Stimulated activated CD8-positive, alpha-beta memory T cell treated with anti-CD3 and anti-CD28 coated beads, Interleukin-15, amount 100 ng/mL, for 4 hours (primary cell): ENCODE measurements around the gene NPIPB8.
A peak's percentile ranks its signal among the peaks of the same experiment; 100 is the strongest.
"Not testable (repeated sequence)": the region's sequence is repeated elsewhere in the genome, so short reads cannot be mapped to it uniquely, and the experiment has no call there.

Source experiments
- DNase-seq, 2 donors: peaks; one replicate each; pipeline ENCODE4 v3.0.0-alpha.2; 2020; ENCODE audit warnings: low read depth in 2 of 2

Gene NPIPB8

DNA sequence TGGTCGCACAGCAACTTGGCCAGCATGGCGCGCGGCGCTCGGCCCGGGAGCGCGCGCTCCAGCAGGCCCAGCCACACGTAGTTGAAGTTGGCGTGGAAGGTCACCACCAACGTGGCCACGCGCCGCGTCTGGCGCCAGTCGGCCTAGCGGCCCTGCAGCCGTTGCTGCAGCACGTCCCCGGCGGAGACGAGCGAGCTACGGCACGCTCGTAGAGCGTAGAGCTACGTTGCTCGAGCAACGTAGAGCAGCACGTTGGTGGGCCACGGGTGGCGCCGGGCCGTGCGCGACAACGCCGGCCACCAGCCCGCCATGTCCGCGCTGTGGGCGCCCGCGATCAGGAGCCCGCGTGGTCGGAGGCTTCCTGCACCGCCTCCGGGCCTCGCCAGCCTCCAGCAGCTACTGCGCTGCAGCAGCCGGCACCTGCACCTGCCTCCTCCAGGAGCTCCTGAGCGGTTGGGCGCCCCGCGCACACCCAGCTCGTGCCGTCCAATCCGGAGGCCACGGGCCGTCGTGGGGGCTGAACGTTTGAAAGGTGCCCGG is 14.6 kb upstream of the NPIPB8 start:
- peak; percentile 28 to 37 for DNase-seq

DNA sequence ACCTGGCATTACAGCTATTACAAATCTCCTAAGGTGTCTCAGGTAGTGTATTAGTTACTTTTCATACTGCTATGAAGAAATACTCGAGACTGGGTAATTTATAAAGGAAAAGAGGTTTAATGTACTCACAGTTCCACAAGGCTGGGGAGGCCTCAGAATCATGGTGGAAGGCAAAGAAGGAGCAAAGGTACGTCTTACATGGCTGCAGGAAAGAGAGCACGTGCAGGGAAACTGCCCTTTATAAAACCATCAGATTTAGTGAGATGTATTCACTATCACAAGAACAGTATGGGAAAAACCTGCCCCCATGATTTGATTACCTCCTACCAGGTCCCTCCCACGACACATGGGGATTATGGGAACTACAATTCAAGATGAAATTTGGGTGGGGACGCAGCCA is 7.0 kb upstream of the NPIPB8 start:
- DNase-seq: not testable (repeated sequence)

DNA sequence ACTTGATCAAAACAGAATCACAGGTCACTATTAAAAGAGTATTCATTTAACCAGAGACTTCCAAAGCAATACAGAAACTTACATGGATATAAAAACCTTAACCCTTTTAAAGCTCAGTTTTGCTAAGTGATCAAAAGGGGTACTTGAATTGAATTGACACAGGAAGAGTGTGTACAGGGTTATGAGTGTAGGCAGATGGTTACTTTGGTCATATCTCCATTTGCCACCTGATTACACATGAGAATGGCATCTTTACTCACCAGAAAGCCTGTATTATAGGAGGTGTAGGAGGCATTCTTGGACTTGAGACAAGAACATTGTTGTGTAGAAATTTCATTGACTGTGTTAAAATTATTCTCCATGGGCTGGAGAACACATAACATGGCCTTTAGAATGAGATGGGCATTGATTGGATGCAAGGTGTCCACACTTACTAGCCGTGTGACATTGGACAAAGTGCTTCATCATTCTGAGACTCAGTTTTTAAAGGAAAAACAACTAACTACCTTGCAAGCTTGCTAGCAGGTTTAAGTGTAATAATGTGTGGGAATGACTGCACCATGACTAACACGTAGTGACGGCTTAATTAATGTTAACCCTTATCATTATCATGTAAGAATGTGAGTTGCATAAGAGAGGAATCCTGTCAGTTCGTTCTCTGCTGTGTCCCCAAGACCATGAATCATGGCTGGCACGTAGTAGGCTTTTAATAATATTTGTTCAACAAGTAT is 1.6 kb upstream of the NPIPB8 start:
- DNase-seq: not testable (repeated sequence)

DNA sequence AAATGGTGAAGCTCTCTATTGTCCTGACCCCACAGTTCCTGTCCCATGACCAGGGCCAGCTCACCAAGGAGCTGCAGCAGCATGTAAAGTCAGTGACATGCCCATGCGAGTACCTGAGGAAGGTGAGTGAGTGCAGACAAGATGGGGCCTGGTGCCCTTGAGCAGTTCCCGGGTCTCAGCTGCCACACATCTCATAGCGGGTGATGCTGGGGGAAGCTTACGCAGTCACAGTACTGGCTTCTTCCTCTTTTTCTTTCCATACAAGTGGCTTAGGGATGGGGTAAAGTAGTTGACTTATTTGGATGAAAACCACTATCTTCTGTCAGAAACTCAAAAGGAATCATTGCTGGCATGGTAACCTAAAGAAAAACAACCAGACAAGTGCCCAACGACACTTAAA is 494 bp downstream of the NPIPB8 start:
- not testable (repeated sequence) for DNase-seq

DNA sequence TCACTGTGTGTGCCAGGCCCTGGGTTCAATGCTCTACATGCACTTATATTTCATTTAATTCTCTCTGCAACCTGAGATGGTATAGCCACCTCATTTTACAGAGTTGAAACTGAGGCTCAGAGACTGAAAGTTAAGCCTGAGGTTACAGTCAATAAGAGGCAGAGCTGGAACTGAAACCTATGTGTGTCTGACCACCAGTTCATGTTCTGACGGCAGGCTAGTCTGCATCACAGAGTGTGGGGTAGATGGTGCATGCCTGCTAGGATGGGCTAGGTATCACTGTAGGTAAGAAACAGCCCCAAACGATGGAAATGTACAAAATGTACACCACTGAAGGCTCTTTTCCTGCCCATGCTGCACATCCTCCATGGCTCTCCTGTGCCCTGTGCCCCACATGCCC is 2.1 kb downstream of the NPIPB8 start:
- DNase-seq: not testable (repeated sequence)

DNA sequence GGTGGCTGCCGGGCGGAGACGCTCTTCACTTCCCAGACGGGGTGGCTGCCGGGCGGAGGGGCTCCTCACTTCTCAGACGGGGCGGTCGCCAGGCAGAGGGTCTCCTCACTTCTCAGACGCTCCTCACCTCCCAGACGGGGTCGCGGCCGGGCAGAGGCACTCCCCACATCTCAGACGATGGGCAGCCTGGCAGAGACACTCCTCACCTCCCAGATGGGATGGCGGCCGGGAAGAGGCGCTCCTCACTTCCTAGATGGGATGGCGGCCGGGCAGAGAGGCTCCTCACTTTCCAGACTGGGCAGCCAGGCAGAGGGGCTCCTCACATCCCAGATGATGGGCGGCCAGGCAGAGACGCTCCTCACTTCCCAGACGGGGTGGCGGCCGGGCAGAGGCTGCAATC is 28.4 kb downstream of the NPIPB8 start:
- not testable (repeated sequence) for DNase-seq

DNA sequence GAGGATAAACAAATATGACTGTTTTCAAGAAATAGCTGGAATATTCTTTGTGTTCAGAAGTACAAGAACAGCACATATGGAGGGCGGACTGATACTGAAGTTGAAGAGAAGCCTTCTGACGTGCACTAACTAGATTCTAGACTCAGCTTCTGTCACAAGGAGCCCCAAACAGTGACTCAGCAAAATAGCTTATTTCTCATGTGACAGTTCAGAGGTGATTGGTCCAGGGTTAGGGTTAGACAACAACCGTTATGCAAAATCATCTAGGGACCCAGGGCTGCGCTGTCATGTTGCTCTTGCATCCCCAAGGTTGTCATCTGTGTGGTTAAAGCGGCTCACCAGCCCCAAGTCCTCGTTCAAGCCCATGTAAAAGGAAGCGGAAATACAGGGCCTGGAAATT is 29.6 kb downstream of the NPIPB8 start:
- not testable (repeated sequence) for DNase-seq

DNA sequence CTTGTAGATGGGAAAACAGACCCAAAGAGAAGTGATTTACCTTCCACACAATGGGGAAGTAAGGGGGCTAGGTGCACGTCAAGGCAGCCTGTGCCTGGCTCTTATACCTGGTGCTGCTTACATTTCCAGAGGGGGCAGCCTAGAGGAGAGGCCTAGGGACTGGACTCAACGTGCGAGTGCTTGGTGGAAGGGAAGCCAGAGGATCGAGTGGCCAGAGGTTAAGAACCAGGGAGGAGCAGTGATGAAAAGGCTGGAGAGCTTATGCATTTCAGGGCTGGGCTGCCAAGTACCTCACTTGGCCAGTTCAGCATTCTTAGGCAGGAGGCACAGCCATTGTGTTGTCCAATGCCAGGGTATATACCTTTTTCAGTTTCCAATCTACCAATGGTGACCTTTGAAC is 30.3 kb downstream of the NPIPB8 start:
- not testable (repeated sequence) for DNase-seq

DNA sequence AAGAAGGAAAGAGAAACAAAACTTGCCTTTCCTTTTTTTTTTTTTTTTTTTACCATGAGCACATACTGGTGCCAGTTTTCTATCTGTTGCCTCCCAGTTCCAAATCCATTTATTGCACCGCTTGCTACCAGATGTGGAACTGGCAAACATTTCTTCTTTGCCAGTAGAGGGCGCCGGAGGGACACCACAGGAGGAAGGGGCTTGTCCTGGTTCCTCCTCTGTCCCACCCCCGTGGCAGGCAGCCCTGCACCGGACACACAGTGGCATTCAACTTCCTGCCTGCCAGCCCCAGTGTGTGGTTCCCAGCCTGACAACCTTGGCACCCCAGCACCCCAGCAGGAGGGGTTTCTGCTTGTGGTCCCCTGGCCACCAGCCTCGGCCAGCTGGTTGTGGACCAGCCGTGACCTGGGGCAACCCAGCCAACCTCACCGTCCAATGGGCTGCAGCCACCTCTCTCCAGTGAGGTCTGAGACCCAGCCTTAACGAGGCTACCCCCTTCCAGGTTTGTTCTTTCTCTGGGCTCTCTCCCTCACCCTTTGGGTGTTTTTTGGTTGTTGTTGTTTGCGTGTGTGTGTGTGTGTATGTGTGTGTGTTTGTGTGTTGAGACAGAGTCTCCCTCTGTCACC is 50.6 kb downstream of the NPIPB8 start:
- not testable (repeated sequence) for DNase-seq

DNA sequence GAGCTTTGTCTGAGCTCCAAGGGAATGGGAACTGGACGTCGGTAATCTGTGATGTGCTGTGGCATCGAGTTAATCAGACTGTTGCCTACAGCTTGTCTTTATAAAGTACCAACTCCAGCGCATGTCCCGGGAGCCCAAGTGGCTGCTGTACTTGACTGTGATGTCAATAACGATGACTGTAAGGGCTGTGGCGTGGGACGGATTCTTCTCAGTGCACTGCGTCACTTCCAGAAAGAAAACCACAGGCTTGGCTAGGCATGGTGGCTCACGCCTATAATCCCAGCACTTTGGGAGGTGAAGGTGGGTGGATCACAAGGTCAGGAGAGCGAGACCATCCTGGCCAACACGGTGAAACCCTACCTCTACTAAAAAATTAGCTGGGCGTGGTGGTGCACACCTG is 51.6 kb downstream of the NPIPB8 start:
- DNase-seq: not testable (repeated sequence)

GRCh38 chr16:28691722-28692121 is 53.9 kb downstream of the NPIPB8 start:
- not testable (repeated sequence) for DNase-seq

DNA sequence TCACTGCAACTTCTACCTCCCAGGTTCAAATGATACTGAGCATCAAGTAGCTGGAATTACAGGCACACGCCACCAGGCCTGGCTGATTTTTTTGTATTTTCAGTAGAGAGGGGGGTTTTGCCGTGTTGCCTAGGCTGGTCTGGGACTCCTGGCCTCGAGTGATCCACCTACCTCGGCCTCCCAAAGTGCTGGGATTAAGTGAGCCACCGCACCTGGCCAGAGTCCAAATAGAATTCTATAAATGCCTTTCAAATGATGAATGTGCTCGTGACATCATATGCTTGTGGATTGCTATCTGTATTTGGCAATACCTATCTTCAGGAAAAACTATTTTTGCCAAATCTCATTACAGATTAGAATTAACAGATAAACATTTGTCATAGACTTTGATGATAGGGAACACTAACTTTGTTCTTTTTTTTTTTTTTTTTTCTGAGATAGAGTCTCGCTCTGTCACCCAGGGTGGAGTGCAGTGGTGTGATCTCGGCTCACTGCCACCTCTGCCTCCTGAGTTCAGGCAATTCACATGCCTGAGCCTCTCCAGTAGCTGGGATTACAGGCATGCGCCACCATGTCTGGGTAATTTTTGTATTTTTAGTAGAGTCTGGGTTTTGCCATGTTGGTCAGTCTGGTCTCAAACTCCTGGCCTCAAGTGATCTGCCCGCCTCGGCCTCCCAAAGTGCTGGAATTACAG is 55.5 kb downstream of the NPIPB8 start:
- not testable (repeated sequence) for DNase-seq

GRCh38 chr16:28699792-28700191 is 61.9 kb downstream of the NPIPB8 start:
- not testable (repeated sequence) for DNase-seq

- DNase-seq: not testable (repeated sequence)
Measured at GRCh38 chr16:28700349-28700748, 62.5 kb downstream of the NPIPB8 start.

- not testable (repeated sequence) for DNase-seq
Measured at GRCh38 chr16:28701384-28701783, 63.5 kb downstream of the NPIPB8 start.

DNA sequence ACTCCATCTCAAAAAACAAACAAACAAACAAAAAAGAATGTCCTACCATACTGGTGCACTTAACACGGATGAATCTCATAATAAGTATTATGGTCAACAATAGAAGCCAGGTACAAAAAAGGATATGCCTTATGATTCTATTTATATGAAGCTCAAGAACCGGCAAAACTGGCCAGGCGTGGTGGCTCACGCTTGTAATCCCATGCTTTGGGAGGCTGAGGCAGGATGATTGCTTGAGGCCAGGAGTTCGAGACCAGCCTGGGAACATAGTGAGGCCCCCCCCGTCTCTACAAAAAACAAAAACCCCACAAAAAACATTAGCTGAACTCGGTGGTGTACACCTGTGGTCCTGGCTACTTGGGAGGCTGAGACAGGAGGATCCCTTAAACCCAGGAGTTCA is 66.4 kb downstream of the NPIPB8 start:
- not testable (repeated sequence) for DNase-seq
